Muscle of arm (tissue), 12 donors: ENCODE results near the gene NEK11. TPM values are rescaled to one million over a fixed set of nuclear protein-coding genes. Genes with fewer than 3 reads are reported as not detected.
"Not testable (repeated sequence)": the region's sequence is repeated elsewhere in the genome, so short reads cannot be mapped to it uniquely, and the experiment has no call there.

Experiments
- DNase-seq: peaks from one replicate; pipeline ENCODE4 v3.0.0-alpha.2; 2013
- polyA plus RNA-seq, 12 donors: library from polyadenylated mRNA; unstranded; fragments of 120-200 nt; gene quantifications; one replicate each; pipeline ENCODE4 v1.2.1, GENCODE V29; 2013; ENCODE audit not compliant: insufficient read length in 12 of 12

The NEK11 gene
- polyA plus RNA-seq, 12 donors = 4.5 to 13.1 (median 8.5) TPM; not detected in 1

GRCh38 chr3:131036986-131037385 is 10.3 kb downstream of the NEK11 start:
- DNase-seq = no peak

- no peak for DNase-seq
Measured at GRCh38 chr3:131038326-131038725, 11.6 kb downstream of the NEK11 start.

DNA sequence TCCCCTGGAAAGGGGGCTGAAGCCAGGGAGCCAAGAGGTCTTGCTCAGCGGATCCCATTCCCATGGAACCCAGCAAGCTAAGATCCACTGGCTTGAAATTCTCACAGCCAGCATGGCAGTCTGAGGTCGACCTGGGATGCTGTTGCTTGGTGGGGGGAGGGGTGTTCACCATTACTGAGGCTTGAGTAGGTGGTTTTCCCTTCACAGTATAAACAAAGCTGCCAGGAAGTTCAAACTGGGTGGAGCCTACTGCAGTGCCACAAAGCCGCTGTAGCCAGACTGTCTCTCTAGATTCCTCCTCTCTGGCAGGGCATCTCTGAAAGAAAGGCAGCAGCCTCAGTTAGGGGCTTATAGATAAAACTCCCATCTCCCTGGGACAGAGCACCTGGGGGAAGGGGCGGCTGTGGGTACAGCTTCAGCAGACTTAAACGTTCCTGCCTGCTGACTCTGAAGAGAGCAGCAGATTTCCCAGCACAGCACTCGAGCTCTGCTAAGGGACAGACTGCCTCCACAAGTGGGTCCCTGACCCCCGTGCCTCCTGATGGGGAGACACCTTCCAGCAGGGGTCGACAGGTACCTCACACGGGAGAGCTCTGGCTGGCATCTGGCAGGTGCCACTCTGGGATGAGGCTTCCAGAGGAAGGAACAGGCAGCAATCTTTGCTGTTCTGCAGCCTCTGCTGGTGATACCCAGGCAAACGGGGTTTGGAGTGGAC is 15.8 kb downstream of the NEK11 start:
- not testable (repeated sequence) for DNase-seq

DNA sequence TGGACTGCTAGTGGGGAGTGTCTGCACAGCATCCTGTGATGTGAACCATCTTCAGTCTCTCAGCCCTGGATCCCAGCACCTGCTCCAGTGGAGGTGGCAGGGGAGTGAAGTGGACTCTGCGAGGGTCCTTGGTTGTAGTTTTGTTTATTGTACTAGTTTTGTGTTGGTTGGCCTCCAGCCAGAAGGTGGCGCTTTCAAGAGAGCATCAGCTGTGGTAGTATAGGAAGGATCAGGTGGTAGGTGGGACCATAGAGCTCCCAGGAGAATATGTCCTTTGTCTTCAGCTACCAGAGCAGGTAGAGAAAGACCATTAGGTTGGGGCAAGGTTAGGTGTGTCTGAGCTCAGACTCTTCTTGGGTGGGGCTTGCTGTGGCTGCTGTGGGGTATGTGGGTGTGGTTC is 20.9 kb downstream of the NEK11 start:
- DNase-seq = no peak

- no peak for DNase-seq
Measured at GRCh38 chr3:131048030-131048429, 21.4 kb downstream of the NEK11 start.

DNA sequence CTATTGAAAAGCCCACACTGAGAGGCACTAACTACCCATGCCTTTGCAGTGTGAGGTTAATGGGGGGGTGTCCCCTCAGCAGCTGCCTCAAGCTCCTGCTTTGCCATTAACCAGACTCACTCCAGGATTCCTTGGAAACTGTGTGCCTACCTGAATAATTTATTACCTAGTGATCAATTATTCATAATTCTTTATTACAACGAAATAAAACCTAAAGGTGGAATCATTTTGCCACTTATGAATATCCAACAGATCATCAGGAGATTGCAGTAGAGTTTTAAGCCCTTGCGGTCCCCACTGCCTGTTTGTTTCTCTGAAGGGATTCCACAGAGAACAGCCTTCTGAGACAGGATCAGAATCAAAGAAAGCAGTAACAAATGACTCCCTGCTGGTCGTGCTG is 23.3 kb downstream of the NEK11 start:
- DNase-seq = no peak

DNA sequence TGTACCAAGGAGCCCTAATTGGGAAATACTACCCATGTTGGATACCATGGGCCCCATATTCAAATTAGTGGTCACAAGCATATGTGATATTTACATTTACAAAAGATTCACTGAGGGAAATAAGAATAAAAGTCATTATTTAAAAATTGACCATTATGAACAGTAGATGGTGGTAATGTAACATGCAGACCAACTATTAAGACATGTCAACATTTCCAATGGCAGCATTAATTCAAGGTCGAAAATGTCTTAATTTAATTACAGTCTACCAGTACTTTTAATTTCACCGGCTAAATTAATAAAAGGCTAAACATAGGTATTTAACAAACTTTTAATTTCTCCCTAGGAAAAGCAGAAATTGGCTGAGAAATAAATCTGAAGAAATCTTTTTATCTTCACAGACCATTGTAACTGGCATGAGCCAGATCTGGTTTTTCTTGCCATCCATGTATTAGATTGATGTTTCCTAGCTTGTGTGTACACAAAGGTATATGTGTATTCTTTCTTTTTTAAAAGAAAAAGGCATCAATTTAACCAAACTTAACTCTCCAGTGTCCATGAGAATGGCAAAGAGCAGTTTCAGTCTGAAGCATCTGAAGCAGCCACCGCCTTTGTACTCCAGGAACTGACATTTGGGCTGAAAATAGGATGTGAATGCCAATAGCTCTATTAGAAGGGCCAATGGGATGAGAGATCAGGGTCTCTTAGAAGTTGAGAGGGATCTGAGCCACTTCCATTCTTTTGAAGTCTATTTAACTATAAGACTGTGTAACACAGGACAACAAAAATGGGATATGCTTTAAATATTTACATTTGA is 26.6 kb downstream of the NEK11 start:
- no peak for DNase-seq

- DNase-seq = no peak
Measured at GRCh38 chr3:131067983-131068382, 41.3 kb downstream of the NEK11 start.

- no peak for DNase-seq
Measured at GRCh38 chr3:131072099-131072559, 45.5 kb downstream of the NEK11 start.

DNA sequence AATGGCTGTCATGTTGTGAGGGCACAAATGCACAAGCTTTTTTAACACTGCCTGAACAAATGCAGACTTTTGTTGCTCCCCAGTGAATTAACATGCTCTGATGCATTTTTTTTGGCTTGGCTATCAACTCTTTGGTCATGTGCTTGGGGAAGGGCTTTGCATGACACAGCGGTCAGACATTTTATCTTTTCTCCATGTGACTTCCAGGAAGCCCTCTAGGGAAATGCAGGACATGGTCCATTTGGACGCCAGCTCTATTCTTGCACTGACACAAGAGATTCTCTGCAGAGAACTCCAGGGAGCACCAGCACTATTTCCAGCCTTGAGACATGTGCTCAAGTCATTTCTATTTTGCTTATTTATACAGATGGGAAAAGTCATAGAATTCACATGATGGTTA is 46.2 kb downstream of the NEK11 start:
- peak; percentile 20 for DNase-seq

DNA sequence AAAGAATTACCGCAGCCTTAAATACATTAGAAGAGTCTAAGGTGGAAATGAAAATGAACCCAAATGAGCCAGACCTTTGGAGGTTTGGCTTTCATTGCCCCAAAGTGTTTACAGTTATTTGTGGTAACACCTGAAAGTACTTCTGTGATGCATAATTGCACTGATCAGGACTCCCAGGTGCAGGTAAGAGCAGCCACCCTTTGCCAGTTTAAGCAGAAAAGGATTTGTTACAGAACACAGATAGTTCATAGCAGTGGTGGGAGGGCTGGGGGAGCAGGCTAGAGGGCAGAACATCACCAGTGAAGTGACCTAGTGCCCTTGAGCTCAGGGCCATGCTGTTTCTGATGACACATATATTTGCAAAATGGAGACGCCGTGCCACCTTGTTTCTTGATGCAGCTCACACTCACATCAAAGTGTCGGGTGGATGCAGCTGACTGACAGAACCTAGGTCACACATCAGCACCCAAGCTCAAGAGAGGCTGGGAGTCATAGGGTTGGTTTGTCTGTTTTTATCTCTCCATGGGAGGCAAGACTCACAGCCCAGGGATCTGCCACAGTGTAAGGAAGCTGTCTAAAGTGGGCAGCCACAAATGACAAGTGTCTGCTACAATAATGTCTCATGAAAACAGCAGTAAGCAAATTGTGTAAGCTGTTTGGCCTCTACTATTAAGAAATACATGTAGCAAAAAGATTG is 49.1 kb downstream of the NEK11 start:
- no peak for DNase-seq

DNA sequence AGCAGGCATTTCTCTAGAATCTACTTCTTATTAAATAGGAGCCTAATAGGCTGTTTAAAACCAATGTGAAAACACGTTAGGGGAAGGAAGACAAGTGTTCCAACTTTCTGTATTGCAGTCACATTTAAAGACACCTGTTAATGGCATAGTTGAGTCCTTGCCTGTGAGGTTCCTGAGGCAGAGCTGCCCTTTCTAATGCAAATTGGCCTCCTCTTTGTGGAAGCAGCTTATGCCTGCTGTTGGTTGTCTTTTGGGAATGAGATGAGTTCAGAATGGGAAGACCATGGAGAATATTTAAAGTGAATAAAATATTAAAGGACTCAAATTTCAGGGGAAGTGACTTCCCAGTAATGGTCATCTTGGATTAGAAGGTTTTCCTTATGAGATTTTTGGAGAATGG is 51.2 kb downstream of the NEK11 start:
- DNase-seq = no peak

GRCh38 chr3:131079086-131079485 is 52.4 kb downstream of the NEK11 start:
- DNase-seq = no peak

- DNase-seq = no peak
Measured at GRCh38 chr3:131081224-131081623, 54.5 kb downstream of the NEK11 start.

DNA sequence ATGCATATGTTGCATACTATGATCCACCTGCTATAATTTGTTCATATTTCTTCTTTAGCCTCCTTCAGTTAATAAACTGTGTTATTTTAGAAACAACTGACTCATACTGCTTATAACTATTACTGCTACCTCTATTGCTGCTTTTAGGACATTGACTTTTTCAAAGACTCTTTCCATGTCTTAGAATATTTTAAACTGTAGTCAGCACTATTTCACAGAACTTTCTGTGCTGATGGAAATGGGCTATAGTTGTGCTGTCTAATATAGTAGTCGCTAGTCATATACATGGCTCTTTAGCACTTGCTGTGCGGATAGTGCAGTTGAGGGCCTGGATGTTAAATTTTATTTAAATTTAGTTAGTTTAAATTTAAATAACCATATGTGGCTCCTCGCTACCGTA is 55.6 kb downstream of the NEK11 start:
- no peak for DNase-seq

DNA sequence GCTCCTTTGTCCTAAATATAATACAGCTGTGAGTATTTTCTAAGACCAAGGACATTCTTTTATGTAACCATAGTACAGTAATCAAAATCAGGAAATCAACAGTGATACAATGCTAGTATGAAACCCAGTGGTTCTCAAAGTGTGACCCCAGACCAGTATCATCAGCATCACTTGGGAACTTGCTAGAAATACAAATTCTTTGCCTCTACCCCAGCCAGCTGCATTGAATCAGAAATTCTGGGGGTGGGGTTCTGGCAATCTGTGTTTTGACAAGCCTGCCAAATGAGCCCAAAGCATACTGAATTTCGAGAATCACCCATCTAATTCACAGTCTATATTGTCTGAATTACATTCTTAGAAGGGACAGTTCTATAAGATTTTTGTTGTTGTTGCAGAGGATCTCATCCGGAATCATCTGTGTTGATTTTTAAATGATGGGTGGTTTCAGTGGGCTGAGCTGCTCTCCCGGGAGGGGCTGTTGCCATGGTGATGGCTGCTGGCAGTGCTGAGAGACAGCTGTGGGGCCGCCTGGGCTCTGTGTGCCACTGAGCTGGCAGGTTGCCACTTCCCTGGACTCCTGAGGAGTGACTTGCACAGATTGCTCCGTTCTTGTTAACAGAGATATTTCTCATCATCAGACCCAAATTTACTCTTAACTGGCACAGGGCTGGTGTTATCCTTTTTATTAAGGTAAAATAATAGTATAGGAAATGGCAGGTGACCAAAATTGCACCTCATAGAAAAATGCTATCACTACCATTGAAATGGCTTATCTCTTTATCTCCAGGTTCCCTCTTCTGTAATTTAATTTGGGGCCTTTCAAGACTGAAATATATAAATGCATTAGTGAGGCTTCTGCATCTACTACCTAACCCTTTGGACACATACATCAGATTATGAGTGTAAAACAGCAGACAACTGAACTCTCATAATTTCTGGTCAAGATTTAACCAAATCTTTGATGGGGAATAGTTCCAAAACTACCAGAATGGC is 56.5 kb downstream of the NEK11 start:
- DNase-seq = peak; percentile 52

DNA sequence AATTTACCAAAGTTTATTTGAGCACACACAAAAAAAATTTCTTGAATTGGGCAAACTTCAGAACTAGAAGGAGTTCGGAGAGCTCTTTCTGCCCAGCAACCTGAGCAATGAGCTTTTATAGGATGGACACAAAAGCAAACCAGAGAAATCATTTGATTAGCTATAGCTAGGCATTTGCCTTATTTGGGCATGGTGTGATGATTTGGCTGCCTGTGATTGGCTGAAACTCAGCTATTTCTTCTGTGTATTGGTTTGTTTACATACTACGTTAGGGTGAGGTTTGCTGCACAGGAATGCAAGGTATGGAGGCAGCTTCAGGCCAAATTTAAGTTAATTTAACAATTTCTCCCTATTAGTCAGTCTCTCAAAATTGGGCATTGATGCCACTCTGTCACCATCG is 65.1 kb downstream of the NEK11 start:
- no peak for DNase-seq

GRCh38 chr3:131107637-131108433 is 81.2 kb downstream of the NEK11 start:
- no peak for DNase-seq

DNA sequence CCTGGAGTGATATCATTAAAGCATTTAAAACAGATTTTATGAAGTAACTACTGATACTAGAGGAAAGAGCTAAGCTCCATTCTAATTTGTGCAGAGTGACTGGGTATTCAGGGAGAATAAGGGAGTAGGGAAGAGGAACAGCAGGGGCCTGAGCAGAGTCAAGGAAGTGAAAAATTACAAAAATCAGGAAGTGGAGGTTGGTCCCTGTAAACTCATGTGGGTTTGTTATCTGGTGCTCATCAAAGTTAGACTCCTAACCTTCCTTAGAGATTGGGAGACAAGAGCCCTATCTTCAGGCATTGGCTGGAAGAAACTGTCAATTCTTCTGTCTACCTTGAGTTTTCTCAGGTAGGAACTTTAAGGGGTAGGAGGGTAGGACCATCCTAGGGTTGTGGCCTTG is 82.5 kb downstream of the NEK11 start:
- no peak for DNase-seq

DNA sequence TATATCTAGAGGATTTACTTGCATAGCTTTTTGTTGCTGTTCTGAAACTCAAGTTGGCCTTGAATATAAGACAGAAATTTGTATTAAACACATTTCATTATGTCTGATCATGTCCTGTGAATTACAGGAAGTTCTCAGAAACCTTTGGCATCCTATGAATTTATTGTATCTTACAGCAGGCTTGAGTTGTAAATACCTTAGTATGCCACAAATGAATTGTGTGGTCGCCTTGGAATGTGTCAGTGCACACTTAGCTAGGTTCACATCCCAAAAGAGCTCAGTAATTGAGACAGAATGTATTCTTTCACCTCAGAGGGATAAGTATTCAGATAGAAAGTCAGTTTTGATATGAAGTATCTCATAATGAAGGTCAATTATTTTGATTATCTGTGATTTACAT is 83.4 kb downstream of the NEK11 start:
- DNase-seq = no peak

DNA sequence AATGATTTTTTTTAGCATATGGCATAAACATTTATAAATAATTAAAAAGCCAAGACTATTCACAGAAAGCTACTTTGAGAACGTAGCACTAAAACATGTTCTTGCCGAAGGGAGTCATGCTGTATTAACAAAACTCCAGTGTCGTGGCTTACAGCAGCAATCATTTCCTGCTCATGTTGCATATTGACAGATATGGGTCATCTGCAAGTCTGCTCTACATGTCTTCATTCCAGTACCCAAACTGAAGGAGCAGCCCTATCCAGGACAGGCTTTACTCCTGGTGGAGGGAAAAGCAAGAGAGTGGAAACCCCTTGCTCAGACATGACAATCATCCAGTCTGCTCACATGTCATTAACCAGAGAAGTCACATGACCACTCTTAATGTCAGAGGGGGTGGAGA is 87.6 kb downstream of the NEK11 start:
- no peak for DNase-seq
